ENCODE data around the gene HACD4.
"Not testable (repeated sequence)": the region's sequence is repeated elsewhere in the genome, so short reads cannot be mapped to it uniquely, and the experiment has no call there.

HACD4 gene

GRCh38 chr9:20973246-20973947 is 58.0 kb downstream of the HACD4 start:
- not testable (repeated sequence) for DNase-seq (ENCODE audit: low read depth in 2 of 2)

- DNase-seq (ENCODE audit: low read depth in 2 of 2): no peak
Measured at GRCh38 chr9:20972684-20973083, 58.8 kb downstream of the HACD4 start.

GRCh38 chr9:20962536-20963225 is 68.8 kb downstream of the HACD4 start:
- DNase-seq (ENCODE audit: low read depth in 2 of 2): no peak

DNA sequence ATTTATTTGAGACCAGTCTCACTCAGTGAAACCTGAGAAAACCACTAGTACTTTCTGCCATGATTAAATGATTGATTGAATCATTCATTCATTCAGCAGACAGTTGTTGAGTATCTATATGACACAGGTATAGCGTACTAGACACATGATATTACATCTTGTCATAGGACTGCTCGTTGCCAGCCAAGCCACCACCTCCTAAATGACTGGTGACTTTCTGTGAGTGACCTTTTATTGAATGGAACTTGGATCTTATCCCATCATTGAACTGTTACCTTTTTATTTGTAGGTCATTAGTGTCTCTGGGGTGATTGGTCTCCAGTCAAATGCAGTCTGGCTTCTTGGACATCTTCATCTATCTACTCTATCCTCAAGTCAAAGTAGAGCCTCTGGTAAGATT is 80.7 kb downstream of the HACD4 start:
- DNase-seq (ENCODE audit: low read depth in 2 of 2): no peak

All from stimulated activated CD4-positive, alpha-beta T cell treated with anti-CD3 and anti-CD28 coated beads, Interleukin-1b, Interleukin-23, amount 100 ng/mL, for 4 hours (primary cell).